Measurements from ENCODE around the gene TAMM41. TPM values are rescaled to one million over a fixed set of nuclear protein-coding genes. Genes with fewer than 3 reads are reported as not detected.

Gene TAMM41
- total RNA-seq, 2 donors from 2014 or later = 10.9 to 20.8 TPM

DNA sequence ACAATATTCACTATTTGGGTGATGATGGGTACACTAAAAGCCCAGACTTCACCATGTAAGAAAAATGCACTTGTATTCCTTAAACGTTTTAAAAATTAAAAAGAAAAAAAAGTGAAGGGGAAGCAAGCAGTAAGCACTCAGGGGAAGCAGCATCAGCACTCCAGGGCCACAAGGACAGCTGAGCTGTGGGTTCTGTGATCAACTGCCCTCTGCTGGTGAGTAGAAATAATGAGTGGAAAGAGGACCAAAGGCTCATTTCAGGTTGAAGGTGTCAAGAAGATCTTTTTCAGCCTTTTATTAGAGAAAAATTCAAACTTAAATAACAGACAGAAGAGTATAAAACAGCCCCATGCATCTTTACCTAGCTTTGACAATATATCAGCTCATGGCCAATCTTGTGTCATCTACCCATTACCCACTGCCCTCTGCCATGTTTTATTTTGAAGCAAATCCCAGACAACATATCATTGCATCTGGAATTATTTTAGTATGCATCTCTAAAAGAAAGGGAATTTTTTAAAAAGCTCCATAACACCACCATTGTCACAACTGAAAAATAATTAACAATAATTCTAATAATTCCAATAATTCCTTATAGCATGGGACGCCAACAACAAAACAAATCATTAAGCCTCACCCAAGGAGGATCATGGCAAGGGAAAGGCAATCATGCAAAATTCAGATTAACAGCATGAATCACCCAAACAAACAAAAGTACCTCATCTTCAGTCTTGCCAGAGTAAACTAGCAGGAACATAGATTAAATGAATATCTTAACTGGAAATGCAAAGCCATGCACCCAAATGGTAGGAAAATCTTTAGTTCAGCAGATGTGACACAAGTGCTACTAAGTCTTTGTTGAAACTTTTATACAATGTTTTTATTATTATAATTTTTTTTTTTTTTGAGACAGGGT, 42.5 kb downstream of the TAMM41 start:
- no peaks in the 10 kb centered on the region for H3K27me3 ChIP-seq
- TF ChIP-seq POLR2A (IDR thresholded peaks at IDR 0.05) = no peak
- TF ChIP-seq, protein P1, sequence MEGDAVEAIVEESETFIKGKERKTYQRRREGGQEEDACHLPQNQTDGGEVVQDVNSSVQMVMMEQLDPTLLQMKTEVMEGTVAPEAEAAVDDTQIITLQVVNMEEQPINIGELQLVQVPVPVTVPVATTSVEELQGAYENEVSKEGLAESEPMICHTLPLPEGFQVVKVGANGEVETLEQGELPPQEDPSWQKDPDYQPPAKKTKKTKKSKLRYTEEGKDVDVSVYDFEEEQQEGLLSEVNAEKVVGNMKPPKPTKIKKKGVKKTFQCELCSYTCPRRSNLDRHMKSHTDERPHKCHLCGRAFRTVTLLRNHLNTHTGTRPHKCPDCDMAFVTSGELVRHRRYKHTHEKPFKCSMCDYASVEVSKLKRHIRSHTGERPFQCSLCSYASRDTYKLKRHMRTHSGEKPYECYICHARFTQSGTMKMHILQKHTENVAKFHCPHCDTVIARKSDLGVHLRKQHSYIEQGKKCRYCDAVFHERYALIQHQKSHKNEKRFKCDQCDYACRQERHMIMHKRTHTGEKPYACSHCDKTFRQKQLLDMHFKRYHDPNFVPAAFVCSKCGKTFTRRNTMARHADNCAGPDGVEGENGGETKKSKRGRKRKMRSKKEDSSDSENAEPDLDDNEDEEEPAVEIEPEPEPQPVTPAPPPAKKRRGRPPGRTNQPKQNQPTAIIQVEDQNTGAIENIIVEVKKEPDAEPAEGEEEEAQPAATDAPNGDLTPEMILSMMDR (IDR thresholded peaks at IDR 0.05) = peak; percentile 54 to 86 (median 85)
- DNase-seq = peak; percentile 45 to 72 (median 64)
- intact Hi-C loops (cut with DNase I) = no loop called here
- H3K27ac ChIP-seq = no peak overlapping the region
- 49 to 52% methylated on average over 2 of the region's 2 CpGs for WGBS, 2 donors
- peak; percentile 67 for ATAC-seq
- peaks cover 3 to 15% of the 10 kb centered on the region in 2 donors for H3K36me3 ChIP-seq (replicated peaks in 1 of 2; ENCODE audit: insufficient read depth in 1 of 2, low read depth in 2 of 2)
- no peaks in the 10 kb centered on the region for H3K4me1 ChIP-seq
- no peaks in the 10 kb centered on the region for H3K9me3 ChIP-seq
- no peak overlapping the region for H3K4me3 ChIP-seq

DNA sequence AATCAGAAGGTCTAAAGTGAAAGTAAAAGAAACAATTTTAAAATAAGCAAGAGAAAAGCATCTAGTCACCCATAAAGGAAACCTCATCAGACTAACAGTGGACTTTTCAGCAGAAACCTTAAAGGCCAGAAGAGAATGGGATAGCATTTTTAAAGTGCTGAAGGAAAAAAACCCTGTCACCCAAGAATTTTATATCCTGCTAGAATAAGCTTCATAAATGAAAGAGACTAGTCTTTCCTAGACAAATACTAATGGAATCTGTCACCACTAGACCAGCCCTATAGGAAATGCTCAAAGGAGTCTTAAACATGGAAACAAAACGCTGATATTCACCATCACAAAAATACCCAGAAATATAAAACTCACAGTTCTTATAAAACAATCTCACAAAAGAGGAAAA, 46.9 kb downstream of the TAMM41 start:
- intact Hi-C loops (cut with DNase I) = no loop called here
- no peak for DNase-seq
- Histone ChIP-seq H3K9me3 (no peaks in the 10 kb centered on the region), H3K4me3 (no peak overlapping the region), H3K27ac (no peak overlapping the region), H3K27me3 (no peaks in the 10 kb centered on the region), H3K4me1 (no peaks in the 10 kb centered on the region), H3K36me3 (replicated peaks in 1 of 2; ENCODE audit: insufficient read depth in 1 of 2, low read depth in 2 of 2) (no peaks in the 10 kb centered on the region)
- TF ChIP-seq, protein P1 (IDR thresholded peaks at IDR 0.05) = no peak
- no peak for TF ChIP-seq POLR2A (IDR thresholded peaks at IDR 0.05)
- no peak for ATAC-seq
- WGBS, 2 donors = 89 to 100% methylated on average over 1 of the region's 1 CpG

DNA sequence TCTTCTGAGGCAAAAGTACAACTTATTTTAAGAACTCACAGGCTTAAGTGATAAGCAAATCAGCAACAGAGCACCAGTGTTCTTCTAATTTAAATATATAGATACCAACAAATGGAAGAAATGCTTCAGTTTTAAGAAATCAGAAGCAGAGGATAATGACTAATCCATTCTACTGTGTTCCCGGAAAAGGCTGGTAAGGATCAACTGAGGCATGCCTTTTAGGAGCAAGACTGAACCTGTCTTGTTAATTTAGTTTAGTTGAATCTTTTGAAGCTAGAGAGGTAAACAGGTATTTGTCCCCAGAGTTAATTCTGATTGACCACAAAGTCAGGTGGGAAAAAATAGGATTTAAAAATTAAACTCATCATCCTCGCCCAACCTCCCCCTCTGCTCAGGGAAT, 51.8 kb downstream of the TAMM41 start:
- Histone ChIP-seq H3K4me1 (no peaks in the 10 kb centered on the region), H3K9me3 (no peaks in the 10 kb centered on the region), H3K27ac (no peak overlapping the region), H3K27me3 (no peaks in the 10 kb centered on the region), H3K4me3 (no peak overlapping the region), H3K36me3 (replicated peaks in 1 of 2; ENCODE audit: insufficient read depth in 1 of 2, low read depth in 2 of 2) (no peaks in the 10 kb centered on the region)
- TF ChIP-seq POLR2A (IDR thresholded peaks at IDR 0.05) = no peak
- TF ChIP-seq, protein P1 (IDR thresholded peaks at IDR 0.05) = no peak
- no peak for DNase-seq
- intact Hi-C loops (cut with DNase I) = no loop called here
- 98 to 100% methylated on average over 2 of the region's 2 CpGs for WGBS, 2 donors
- no peak for ATAC-seq

DNA sequence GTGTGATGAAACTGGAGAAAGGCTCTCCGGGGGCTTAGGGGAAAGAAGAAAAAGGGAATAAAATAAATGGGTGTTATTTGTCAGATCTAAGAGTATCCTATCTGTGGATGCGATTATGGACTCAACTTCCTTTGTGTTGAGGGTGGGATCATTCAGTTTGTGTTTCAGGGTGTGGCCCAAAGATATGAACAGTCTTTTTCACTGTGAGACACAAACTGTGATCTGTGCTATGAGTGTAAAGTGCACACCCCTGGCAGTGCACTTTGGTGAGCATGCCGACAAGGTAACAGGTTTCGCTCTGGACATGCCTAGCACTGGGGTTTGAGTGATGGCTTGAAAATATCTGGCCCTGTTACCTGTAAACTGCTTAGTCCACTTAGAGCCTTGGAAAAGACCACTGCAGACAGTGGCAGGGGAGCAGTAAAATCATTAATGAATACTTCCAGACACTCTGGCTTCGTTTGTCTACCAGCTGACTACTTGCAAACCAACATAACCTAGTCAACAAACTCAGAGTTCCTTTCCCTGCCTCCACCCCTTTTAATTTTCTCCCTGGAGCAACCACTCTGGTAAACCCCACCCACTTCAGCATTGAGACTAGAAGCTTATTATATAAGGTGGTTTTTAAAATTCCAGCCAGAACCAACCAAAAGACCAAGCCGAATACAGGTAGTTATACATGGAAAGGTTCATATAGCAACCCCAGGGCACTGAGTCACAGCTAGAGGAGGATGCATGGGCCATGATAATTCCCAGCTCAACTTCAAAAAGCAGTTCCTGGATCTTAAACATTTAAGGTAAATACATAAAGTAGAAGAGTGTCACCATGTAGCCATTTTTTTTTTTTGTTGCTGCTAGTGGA, 55.1 kb downstream of the TAMM41 start:
- no peaks in the 10 kb centered on the region for H3K4me1 ChIP-seq
- H3K4me3 ChIP-seq = no peak overlapping the region
- no peaks in the 10 kb centered on the region for H3K9me3 ChIP-seq
- intact Hi-C loops (cut with DNase I) = no loop called here
- TF ChIP-seq, protein P1 (IDR thresholded peaks at IDR 0.05) = no peak
- TF ChIP-seq POLR2A (IDR thresholded peaks at IDR 0.05) = no peak
- peaks cover 0 to 8% of the 10 kb centered on the region in 2 donors for H3K36me3 ChIP-seq (replicated peaks in 1 of 2; ENCODE audit: insufficient read depth in 1 of 2, low read depth in 2 of 2)
- ATAC-seq = no peak
- no peak overlapping the region for H3K27ac ChIP-seq
- no peak for DNase-seq
- no peaks in the 10 kb centered on the region for H3K27me3 ChIP-seq
- 86 to 87% methylated on average over 6 of the region's 6 CpGs for WGBS, 2 donors
